H1 (cell line): ENCODE measurements around the gene LY86.

Source experiments
- CTCF ChIP-seq, 3 experiments: IDR thresholded peaks; 1 replicate in 2 of 3; 2 replicates in 1 of 3; pipeline versions ENCODE4 v1.5.1 to v1.6.1; 2011; ENCODE audit warnings: low read length in 3 of 3, mild to moderate bottlenecking in 3 of 3, inconsistent platforms in 2 of 3, low read depth in 1 of 3, moderate library complexity in 1 of 3; ENCODE audit not compliant: insufficient read depth in 1 of 3; ENCODE audit errors: control extremely low read depth in 1 of 3
- HDAC2 ChIP-seq, 2 experiments: fragments of 300-600 bp in 1 of 2; sonication (generic) in 1 of 2; IDR thresholded peaks; 2 replicates each; pipeline ENCODE4 v1.6.1; 2011 to 2012; ENCODE audit warnings: low read depth in 2 of 2, low read length in 2 of 2, mild to moderate bottlenecking in 2 of 2, moderate library complexity in 2 of 2, borderline replicate concordance in 1 of 2, inconsistent platforms in 1 of 2
- POLR2A ChIP-seq, 2 experiments: IDR thresholded peaks; 1 replicate in 1 of 2; 2 replicates in 1 of 2; pipeline ENCODE4 v1.6.1; 2011; ENCODE audit warnings: low read depth in 2 of 2, low read length in 2 of 2, mild to moderate bottlenecking in 2 of 2; ENCODE audit errors: control extremely low read depth in 1 of 2

GRCh38 chr6:6595952-6596351 lies 7.4 kb downstream of the LY86 start:
- TF ChIP-seq CTCF (IDR thresholded peaks at IDR 0.05; ENCODE audit: control extremely low read depth in 1 of 3, insufficient read depth in 1 of 3, low read depth in 1 of 3, low read length in 3 of 3) (no peak), HDAC2 (IDR thresholded peaks at IDR 0.05; ENCODE audit: borderline replicate concordance in 1 of 2, low read depth in 2 of 2, low read length in 2 of 2) (no peak), POLR2A (IDR thresholded peaks at IDR 0.05; ENCODE audit: control extremely low read depth in 1 of 2, low read depth in 2 of 2, low read length in 2 of 2) (no peak)
